Hepatocyte (in vitro differentiated cells): Measurements from ENCODE around the gene RAB1B. TPM values are rescaled to one million over a fixed set of nuclear protein-coding genes. Genes with fewer than 3 reads are reported as not detected.

Experiments
- DNase-seq: peaks from one replicate; pipeline ENCODE4 v3.0.0-alpha.2; 2016; ENCODE audit warnings: low spot score
- H2AFZ ChIP-seq: fragments of 200-600 bp; sonication (generic); 2 replicates; pipeline ENCODE4 v1.6.0; 2016; ENCODE audit warnings: antibody characterized with exemption, mild to moderate bottlenecking
- H3K27ac ChIP-seq: fragments of 200-600 bp; sonication (generic); 2 replicates; pipeline ENCODE4 v1.5.1; 2016; ENCODE audit warnings: mild to moderate bottlenecking
- H3K27me3 ChIP-seq: fragments of 200-600 bp; sonication (generic); 2 replicates; pipeline ENCODE4 v1.6.1; 2016
- H3K36me3 ChIP-seq: fragments of 200-600 bp; sonication (generic); replicated peaks from 2 replicates; pipeline ENCODE4 v1.5.1; 2016; ENCODE audit warnings: low read depth; ENCODE audit not compliant: insufficient read depth
- H3K4me1 ChIP-seq: fragments of 200-600 bp; sonication (generic); 2 replicates; pipeline ENCODE4 v1.5.1; 2016; ENCODE audit warnings: mild to moderate bottlenecking, moderate library complexity; ENCODE audit not compliant: insufficient read depth
- H3K4me2 ChIP-seq: fragments of 200-600 bp; sonication (generic); 2 replicates; pipeline ENCODE4 v1.6.0; 2016
- H3K4me3 ChIP-seq: fragments of 200-600 bp; sonication (generic); 2 replicates; pipeline ENCODE4 v1.5.1; 2016; ENCODE audit warnings: mild to moderate bottlenecking
- H3K79me2 ChIP-seq: fragments of 200-600 bp; sonication (generic); 2 replicates; pipeline ENCODE4 v1.6.0; 2017; ENCODE audit warnings: mild to moderate bottlenecking
- H3K9me2 ChIP-seq: fragments of 200-600 bp; sonication (generic); replicated peaks from 2 replicates; pipeline ENCODE4 v1.6.0; 2017; ENCODE audit warnings: mild to moderate bottlenecking; ENCODE audit not compliant: insufficient read depth
- H3K9me3 ChIP-seq: fragments of 200-600 bp; sonication (generic); 2 replicates; pipeline ENCODE4 v1.5.1; 2016; ENCODE audit warnings: low read depth, mild to moderate bottlenecking
- H4K20me1 ChIP-seq: fragments of 200-600 bp; sonication (generic); 2 replicates; pipeline ENCODE4 v1.6.0; 2016; ENCODE audit warnings: mild to moderate bottlenecking; ENCODE audit not compliant: insufficient read depth, poor library complexity, severe bottlenecking
- EZH2 ChIP-seq: fragments of 200-600 bp; sonication (generic); IDR thresholded peaks from 2 replicates; pipeline ENCODE4 v1.6.1; 2016; ENCODE audit warnings: antibody characterized with exemption, mild to moderate bottlenecking, borderline replicate concordance
- EZH2phosphoT487 ChIP-seq: fragments of 200-600 bp; sonication (generic); IDR thresholded peaks from one replicate; pipeline ENCODE4 v1.6.1; 2018; ENCODE audit warnings: antibody characterized with exemption, mild to moderate bottlenecking, low read depth, moderate library complexity; ENCODE audit not compliant: unreplicated experiment, severe bottlenecking
- WGBS: methylation state at CpG from one replicate; pipeline ENCODE4 v1.1.6; 2016; ENCODE audit warnings: low lambda C conversion rate; ENCODE audit errors: missing lambda C conversion rate; 5-methylcytosine and 5-hydroxymethylcytosine counted together
- polyA plus RNA-seq: library from polyadenylated mRNA; unstranded; fragments of >200 nt; fragmentation: Nextera tagmentation; extraction: Ambion mirVana; gene quantifications from 2 replicates; pipeline ENCODE4 v1.2.1, GENCODE V29; 2016
- total RNA-seq: library from RNA; depleted of rRNA; stranded (reverse); fragments of >200 nt; gene quantifications from 2 replicates; pipeline ENCODE4 v1.2.3, GENCODE V29; 2014
- TF ChIP-seq, protein P1 (sequence below): fragments of 200-600 bp; sonication (generic); IDR thresholded peaks from 2 replicates; pipeline ENCODE4 v1.5.1; 2016; ENCODE audit warnings: antibody characterized with exemption, mild to moderate bottlenecking; ENCODE audit not compliant: poor library complexity

The RAB1B gene
- total and polyA plus RNA-seq, 2 experiments from 2014 or later, result 19.9 to 88.4 TPM

DNA sequence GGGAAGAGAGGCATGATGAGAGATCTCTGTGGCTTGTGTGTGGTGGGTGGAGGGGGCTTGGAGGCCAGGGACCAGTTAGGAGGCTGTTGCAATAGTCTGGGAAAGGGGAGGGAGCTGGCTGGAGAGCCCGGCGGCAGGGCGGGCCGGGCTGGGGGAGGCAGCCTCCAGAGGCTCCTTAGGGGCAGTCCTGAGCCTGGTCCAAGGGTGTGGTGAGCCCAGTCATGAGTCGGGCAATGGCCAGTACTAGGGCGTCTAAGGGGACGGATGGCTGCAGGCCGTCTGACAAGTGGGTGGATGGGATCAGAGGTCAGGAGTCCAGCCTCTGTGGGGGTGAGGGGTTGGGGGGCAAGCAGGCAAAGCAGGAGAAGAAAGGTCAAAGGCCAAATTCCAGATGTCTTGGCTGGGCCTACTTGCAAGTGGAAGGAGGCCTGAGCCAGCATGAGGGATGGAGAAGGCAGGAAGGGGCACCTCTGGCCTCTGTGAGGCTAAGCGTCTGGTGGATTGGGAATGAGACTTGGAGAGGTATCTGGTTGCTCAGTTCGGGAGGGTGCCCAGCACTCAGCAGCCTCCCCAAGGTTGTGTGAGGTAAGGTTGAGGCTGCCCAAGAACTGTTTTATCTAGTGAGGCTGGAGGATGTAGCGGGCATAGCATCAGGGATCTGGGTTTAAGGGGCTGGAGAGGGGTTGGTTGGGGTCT lies 54.4 kb downstream of the RAB1B start:
- no peaks in the 10 kb centered on the region for H3K9me2 ChIP-seq
- H3K27ac ChIP-seq, result no peak overlapping the region
- TF ChIP-seq EZH2 (no peak), EZH2phosphoT487 (no peak)
- TF ChIP-seq, protein P1, sequence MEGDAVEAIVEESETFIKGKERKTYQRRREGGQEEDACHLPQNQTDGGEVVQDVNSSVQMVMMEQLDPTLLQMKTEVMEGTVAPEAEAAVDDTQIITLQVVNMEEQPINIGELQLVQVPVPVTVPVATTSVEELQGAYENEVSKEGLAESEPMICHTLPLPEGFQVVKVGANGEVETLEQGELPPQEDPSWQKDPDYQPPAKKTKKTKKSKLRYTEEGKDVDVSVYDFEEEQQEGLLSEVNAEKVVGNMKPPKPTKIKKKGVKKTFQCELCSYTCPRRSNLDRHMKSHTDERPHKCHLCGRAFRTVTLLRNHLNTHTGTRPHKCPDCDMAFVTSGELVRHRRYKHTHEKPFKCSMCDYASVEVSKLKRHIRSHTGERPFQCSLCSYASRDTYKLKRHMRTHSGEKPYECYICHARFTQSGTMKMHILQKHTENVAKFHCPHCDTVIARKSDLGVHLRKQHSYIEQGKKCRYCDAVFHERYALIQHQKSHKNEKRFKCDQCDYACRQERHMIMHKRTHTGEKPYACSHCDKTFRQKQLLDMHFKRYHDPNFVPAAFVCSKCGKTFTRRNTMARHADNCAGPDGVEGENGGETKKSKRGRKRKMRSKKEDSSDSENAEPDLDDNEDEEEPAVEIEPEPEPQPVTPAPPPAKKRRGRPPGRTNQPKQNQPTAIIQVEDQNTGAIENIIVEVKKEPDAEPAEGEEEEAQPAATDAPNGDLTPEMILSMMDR, result no peak
- no peak for DNase-seq
- H3K9me3 ChIP-seq, result no peaks in the 10 kb centered on the region
- H4K20me1 ChIP-seq, result no peaks in the 10 kb centered on the region
- no peaks in the 10 kb centered on the region for H3K27me3 ChIP-seq
- no peaks in the 10 kb centered on the region for H3K79me2 ChIP-seq
- H3K36me3 ChIP-seq, result no peaks in the 10 kb centered on the region
- H2AFZ ChIP-seq, result no peak overlapping the region
- no peak overlapping the region for H3K4me2 ChIP-seq
- peaks cover 50% of the 10 kb centered on the region for H3K4me1 ChIP-seq
- 86% methylated on average over 11 of the region's 11 CpGs for WGBS
- no peak overlapping the region for H3K4me3 ChIP-seq

DNA sequence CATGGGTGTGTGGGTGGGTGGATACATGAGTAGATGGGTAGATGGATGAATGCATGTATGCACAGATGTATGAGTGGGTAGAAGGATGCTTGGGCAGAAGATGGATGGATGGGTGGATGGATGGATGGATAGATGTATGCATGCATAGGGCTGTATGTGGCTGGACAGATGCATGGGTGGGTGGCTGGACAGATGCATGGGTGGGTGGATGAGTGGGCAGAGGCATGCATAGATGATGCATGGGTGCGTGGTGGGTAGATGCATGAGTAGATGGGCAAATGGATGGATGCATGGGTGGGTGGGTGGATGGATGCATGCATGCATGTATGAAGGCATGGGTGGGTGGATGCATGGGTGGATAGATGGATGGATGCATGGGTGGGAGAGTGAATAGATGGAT lies 55.2 kb downstream of the RAB1B start:
- no peak overlapping the region for H3K4me3 ChIP-seq

DNA sequence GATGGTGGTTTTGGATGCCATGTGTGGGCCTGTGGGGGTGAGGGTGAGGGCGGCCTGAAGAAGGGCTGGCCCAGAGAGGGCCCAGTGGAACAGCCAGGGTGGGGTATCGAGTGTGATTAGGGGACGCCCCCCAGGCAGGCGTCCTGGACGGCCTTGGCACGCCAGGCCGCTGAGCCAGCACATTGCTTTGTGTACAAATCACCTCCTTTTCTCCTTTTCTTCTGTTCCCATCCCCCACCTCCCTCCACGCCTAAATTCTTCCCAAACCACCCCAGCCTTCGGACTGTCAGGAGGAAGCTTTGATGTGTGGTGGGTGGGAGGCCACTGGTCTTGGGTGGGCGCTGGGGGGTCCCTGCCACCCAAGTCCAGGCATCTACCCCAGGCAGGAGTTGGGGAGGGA lies 56.2 kb downstream of the RAB1B start:
- DNase-seq, result no peak
- TF ChIP-seq EZH2phosphoT487 (no peak), EZH2 (no peak)
- TF ChIP-seq, protein P1, result no peak
- WGBS, result 55% methylated on average over 5 of the region's 10 CpGs
- no peak overlapping the region for H3K4me3 ChIP-seq
- peak overlapping the region; percentile 33 for H3K4me2 ChIP-seq
- H3K36me3 ChIP-seq, result no peaks in the 10 kb centered on the region
- no peaks in the 10 kb centered on the region for H3K9me3 ChIP-seq
- no peaks in the 10 kb centered on the region for H3K9me2 ChIP-seq
- no peak overlapping the region for H2AFZ ChIP-seq
- H3K4me1 ChIP-seq, result peaks cover 46% of the 10 kb centered on the region
- no peaks in the 10 kb centered on the region for H4K20me1 ChIP-seq
- no peaks in the 10 kb centered on the region for H3K79me2 ChIP-seq
- peak overlapping the region; percentile 94 for H3K27ac ChIP-seq
- H3K27me3 ChIP-seq, result no peaks in the 10 kb centered on the region

More for the DNA sequence above, 55.2 kb downstream of the RAB1B start:
- H3K27ac ChIP-seq, result no peak overlapping the region
- H2AFZ ChIP-seq, result no peak overlapping the region
- no peaks in the 10 kb centered on the region for H4K20me1 ChIP-seq
- H3K9me3 ChIP-seq, result no peaks in the 10 kb centered on the region
- H3K9me2 ChIP-seq, result no peaks in the 10 kb centered on the region
- 100% methylated on average over 1 of the region's 1 CpG for WGBS
- H3K27me3 ChIP-seq, result no peaks in the 10 kb centered on the region
- no peak for DNase-seq
- no peaks in the 10 kb centered on the region for H3K79me2 ChIP-seq
- TF ChIP-seq EZH2phosphoT487 (no peak), EZH2 (no peak)
- TF ChIP-seq, protein P1, result no peak
- peaks cover 50% of the 10 kb centered on the region for H3K4me1 ChIP-seq
- no peaks in the 10 kb centered on the region for H3K36me3 ChIP-seq
- no peak overlapping the region for H3K4me2 ChIP-seq
